ENCODE data around the gene XCR1.

Gene XCR1

DNA sequence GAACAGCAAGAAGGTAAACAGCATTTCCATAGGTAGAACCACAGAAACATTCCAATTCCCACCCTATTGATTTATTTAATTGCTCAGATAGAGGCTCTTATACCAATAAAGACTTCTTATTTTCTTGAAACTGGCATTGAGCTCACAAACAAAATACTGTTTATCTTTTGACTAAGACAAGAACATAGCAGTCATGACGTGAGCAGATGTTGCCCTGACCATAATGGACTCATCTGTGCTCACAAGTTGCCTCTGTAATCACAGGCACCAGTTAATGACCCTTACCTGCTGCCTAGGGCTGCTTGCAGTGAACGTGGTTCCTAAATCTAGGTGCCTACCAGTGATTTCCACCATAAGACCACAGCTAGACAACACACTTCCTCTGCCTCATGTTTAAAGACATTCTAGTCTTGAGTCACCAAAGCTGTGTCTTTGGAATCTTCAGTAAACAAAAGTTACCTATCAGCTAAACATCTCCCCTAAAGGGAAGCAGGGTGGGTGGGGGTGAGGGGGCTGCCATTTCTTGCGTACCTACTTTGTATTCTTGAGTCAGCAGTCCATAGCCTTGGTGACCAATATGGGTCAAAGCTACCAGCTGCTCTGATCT, 33.8 kb downstream of the XCR1 start:
- POLR2A ChIA-PET, result no interaction called here
- CTCF ChIA-PET, result interaction anchor here (0.6 to 1.5 kb wide), 2 partner anchors 86 to 1694 kb away, joined by 4 to 7 read pairs; no protein-coding TSS in a partner anchor
- no peaks in the 10 kb centered on the region for H3K9me3 ChIP-seq (ENCODE audit: control insufficient read depth, insufficient read depth, low read depth, low read length)
- H3K27ac ChIP-seq (ENCODE audit: extremely low read depth, low read depth, low read length), result no peak overlapping the region
- H3K4me3 ChIP-seq (ENCODE audit: low read depth, low read length), result no peak overlapping the region
- no peaks in the 10 kb centered on the region for H3K4me1 ChIP-seq (ENCODE audit: control insufficient read depth, insufficient read depth, low read length)
- H3K36me3 ChIP-seq (ENCODE audit: control insufficient read depth in 2 of 2, insufficient read depth in 1 of 2, low read length in 2 of 2), result peaks cover 0 to 4% of the 10 kb centered on the region in 2 experiments; a peak in 1 of 3 replicates
- 0 out of 2 replicates have a peak, but pooled peaks have one; percentile 4 for TF ChIP-seq SCRT2 (tag by site-specific recombination; IDR thresholded peaks at IDR 0.05)
- no peak for TF ChIP-seq ZNF747 (tag by site-specific recombination; IDR thresholded peaks at IDR 0.05)

- no peaks in the 10 kb centered on the region for H3K4me1 ChIP-seq (ENCODE audit: control insufficient read depth, insufficient read depth, low read length)
- CTCF ChIA-PET, result interaction anchor here (0.6 to 1.5 kb wide), 3 partner anchors 23 to 1695 kb away, joined by 3 to 7 read pairs (median 4); no protein-coding TSS in a partner anchor
- no peak overlapping the region for H3K27ac ChIP-seq (ENCODE audit: extremely low read depth, low read depth, low read length)
- TF ChIP-seq ZFP69B (tag by site-specific recombination; IDR thresholded peaks at IDR 0.05) (no peak), ZNF24 (tag by site-specific recombination; IDR thresholded peaks at IDR 0.05) (no peak)
- POLR2A ChIA-PET, result no interaction called here
- H3K36me3 ChIP-seq (ENCODE audit: control insufficient read depth in 2 of 2, insufficient read depth in 1 of 2, low read length in 2 of 2), result peaks cover 0 to 4% of the 10 kb centered on the region in 2 experiments; a peak in 1 of 3 replicates
- H3K4me3 ChIP-seq (ENCODE audit: low read depth, low read length), result no peak overlapping the region
- no peaks in the 10 kb centered on the region for H3K9me3 ChIP-seq (ENCODE audit: control insufficient read depth, insufficient read depth, low read depth, low read length)
These were observed 34.5 kb downstream of the XCR1 start for GRCh38 chr3:45992821-45993221.

- Histone ChIP-seq H3K27ac (ENCODE audit: extremely low read depth, low read depth, low read length) (no peak overlapping the region), H3K4me1 (ENCODE audit: control insufficient read depth, insufficient read depth, low read length) (no peaks in the 10 kb centered on the region), H3K4me3 (ENCODE audit: low read depth, low read length) (no peak overlapping the region), H3K9me3 (ENCODE audit: control insufficient read depth, insufficient read depth, low read depth, low read length) (no peaks in the 10 kb centered on the region), H3K36me3 (ENCODE audit: control insufficient read depth in 2 of 2, insufficient read depth in 1 of 2, low read length in 2 of 2) (peaks cover 0 to 4% of the 10 kb centered on the region in 2 experiments; a peak in 1 of 3 replicates)
- POLR2A ChIA-PET, result no interaction called here
- TF ChIP-seq MEIS1 (CRISPR knock-in tag; IDR thresholded peaks at IDR 0.05; ENCODE audit: borderline replicate concordance) (no peak), ZFP69B (tag by site-specific recombination; IDR thresholded peaks at IDR 0.05) (no peak), ZNF341 (tag by site-specific recombination; IDR thresholded peaks at IDR 0.05; ENCODE audit: low read depth) (peak; percentile 41; the same call in 1 of the 2 replicates)
- CTCF ChIA-PET, result interaction anchor here (0.6 kb wide), 1 partner anchor 23 kb away, joined by 3 read pairs; no protein-coding TSS in a partner anchor
These were observed 35.1 kb downstream of the XCR1 start for GRCh38 chr3:45992133-45992729.

- H3K9me3 ChIP-seq (ENCODE audit: control insufficient read depth, insufficient read depth, low read depth, low read length), result no peaks in the 10 kb centered on the region
- no peak overlapping the region for H3K4me3 ChIP-seq (ENCODE audit: low read depth, low read length)
- TF ChIP-seq ZNF473 (tag by site-specific recombination; IDR thresholded peaks at IDR 0.05) (no peak), PRDM1 (tag by site-specific recombination; IDR thresholded peaks at IDR 0.05) (no peak), RBAK (tag by site-specific recombination; IDR thresholded peaks at IDR 0.05) (no peak), ZNF248 (tag by site-specific recombination; IDR thresholded peaks at IDR 0.05) (no peak), SCRT2 (tag by site-specific recombination; IDR thresholded peaks at IDR 0.05) (no peak), ZNF626 (tag by site-specific recombination; IDR thresholded peaks at IDR 0.05) (no peak), ZNF391 (tag by site-specific recombination; IDR thresholded peaks at IDR 0.05; ENCODE audit: borderline replicate concordance, low read depth) (no peak), ZNF146 (tag by site-specific recombination; IDR thresholded peaks at IDR 0.05) (no peak), ZNF302 (tag by site-specific recombination; IDR thresholded peaks at IDR 0.05; ENCODE audit: low read depth) (no peak), ZNF354C (tag by site-specific recombination; IDR thresholded peaks at IDR 0.05; ENCODE audit: borderline replicate concordance, low read depth) (no peak)
- TF ChIP-seq, protein P1, sequence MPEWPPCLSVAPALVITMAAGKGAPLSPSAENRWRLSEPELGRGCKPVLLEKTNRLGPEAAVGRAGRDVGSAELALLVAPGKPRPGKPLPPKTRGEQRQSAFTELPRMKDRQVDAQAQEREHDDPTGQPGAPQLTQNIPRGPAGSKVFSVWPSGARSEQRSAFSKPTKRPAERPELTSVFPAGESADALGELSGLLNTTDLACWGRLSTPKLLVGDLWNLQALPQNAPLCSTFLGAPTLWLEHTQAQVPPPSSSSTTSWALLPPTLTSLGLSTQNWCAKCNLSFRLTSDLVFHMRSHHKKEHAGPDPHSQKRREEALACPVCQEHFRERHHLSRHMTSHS (tag by site-specific recombination; IDR thresholded peaks at IDR 0.05), result no peak
- H3K36me3 ChIP-seq (ENCODE audit: control insufficient read depth in 2 of 2, insufficient read depth in 1 of 2, low read length in 2 of 2), result peaks cover 0 to 4% of the 10 kb centered on the region in 2 experiments; a peak in 1 of 3 replicates
- H3K27ac ChIP-seq (ENCODE audit: extremely low read depth, low read depth, low read length), result no peak overlapping the region
- POLR2A ChIA-PET, result interaction anchor here (0.7 kb wide), 1 partner anchor 14 kb away, joined by 3 read pairs; no protein-coding TSS in a partner anchor
- H3K4me1 ChIP-seq (ENCODE audit: control insufficient read depth, insufficient read depth, low read length), result peaks cover 6% of the 10 kb centered on the region; the same call in 1 of the 2 replicates
- CTCF ChIA-PET, result no interaction called here
These were observed 35.9 kb downstream of the XCR1 start for GRCh38 chr3:45991341-45991740.

Data from HEK293 (cell line).